Measurements from ENCODE around the gene PLPP3.

The PLPP3 gene

DNA sequence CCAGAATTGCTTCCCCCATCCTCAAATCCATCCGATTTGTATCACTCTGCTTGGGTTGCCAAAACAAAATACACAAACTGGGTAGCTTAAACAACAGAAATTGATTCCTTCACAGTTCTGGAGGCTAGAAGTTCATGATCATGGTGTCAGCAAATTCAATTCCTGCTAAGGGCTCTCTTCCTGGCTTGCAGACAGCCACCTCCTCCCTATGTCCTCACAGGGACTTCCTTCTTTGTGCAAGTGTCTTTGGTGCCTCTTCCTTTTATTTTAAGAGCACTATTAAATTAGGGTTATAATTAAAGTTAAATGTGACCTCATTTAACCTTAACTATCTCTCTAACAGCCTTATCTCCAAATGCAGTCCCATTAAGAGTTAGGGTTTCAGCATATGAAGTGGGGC is 112.8 kb downstream of the PLPP3 start:
- Histone ChIP-seq H2BK120ac (ENCODE audit: low read depth, low read length) (no peak overlapping the region), H3K27ac (ENCODE audit: low read depth, low read length) (no peak overlapping the region), H4K8ac (ENCODE audit: low read depth, low read length) (no peak overlapping the region), H3K27me3 (ENCODE audit: insufficient read depth, low read length, poor library complexity) (no peaks in the 10 kb centered on the region), H3K4me1 (ENCODE audit: control insufficient read depth, low read depth, low read length) (no peaks in the 10 kb centered on the region), H3K9ac (ENCODE audit: low read length) (no peak overlapping the region), H4K5ac (ENCODE audit: low read length) (no peak overlapping the region), H2BK5ac (ENCODE audit: low read length) (no peak overlapping the region), H2AK5ac (ENCODE audit: low read length) (no peak overlapping the region), H3K4me3 (ENCODE audit: low read length) (no peak overlapping the region), H3K23ac (ENCODE audit: low read length) (no peak overlapping the region), H3K4me2 (ENCODE audit: low read length) (no peak overlapping the region), H3K18ac (ENCODE audit: low read length) (no peak overlapping the region), H3K36me3 (ENCODE audit: control insufficient read depth, insufficient read depth, low read length) (no peaks in the 10 kb centered on the region), H3K79me1 (ENCODE audit: low read length) (no peaks in the 10 kb centered on the region), H3K4ac (ENCODE audit: low read depth, low read length) (no peak overlapping the region), H2BK15ac (replicated peaks; ENCODE audit: low read depth) (no peak overlapping the region), H3K56ac (ENCODE audit: low read length) (no peak overlapping the region), H3K79me2 (ENCODE audit: control insufficient read depth, insufficient read depth, low read length) (no peaks in the 10 kb centered on the region)
- WGBS (ENCODE audit: extremely low coverage, insufficient coverage, low lambda C conversion rate) = no CpG with 5 or more reads among the region's 1 CpG
- no peak for DNase-seq

DNA sequence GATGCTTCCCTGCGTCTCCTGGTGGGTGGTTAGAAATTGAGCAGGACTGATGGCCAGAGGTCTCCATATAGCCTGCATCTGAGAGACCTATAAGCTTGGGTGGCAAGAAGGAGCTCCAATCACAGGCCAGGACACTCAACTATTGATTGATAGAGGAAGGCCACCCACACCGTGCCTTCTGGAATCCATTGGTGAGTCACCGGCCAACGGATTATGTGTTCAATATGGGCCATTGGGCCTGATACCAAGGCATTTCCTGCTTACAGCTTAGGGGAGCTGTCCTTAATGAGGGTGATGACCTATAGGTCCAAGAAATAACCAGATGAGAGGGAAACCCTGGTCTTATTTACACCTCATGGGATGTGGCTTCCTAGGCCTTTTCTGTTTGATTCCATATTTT is 115.1 kb downstream of the PLPP3 start:
- Histone ChIP-seq H3K23ac (ENCODE audit: low read length) (no peak overlapping the region), H2BK15ac (replicated peaks; ENCODE audit: low read depth) (no peak overlapping the region), H3K18ac (ENCODE audit: low read length) (no peak overlapping the region), H3K79me2 (ENCODE audit: control insufficient read depth, insufficient read depth, low read length) (no peaks in the 10 kb centered on the region), H4K8ac (ENCODE audit: low read depth, low read length) (no peak overlapping the region), H4K5ac (ENCODE audit: low read length) (no peak overlapping the region), H3K4me1 (ENCODE audit: control insufficient read depth, low read depth, low read length) (no peaks in the 10 kb centered on the region), H2BK5ac (ENCODE audit: low read length) (no peak overlapping the region), H3K4me2 (ENCODE audit: low read length) (no peak overlapping the region), H2BK120ac (ENCODE audit: low read depth, low read length) (no peak overlapping the region), H3K56ac (ENCODE audit: low read length) (no peak overlapping the region), H3K4me3 (ENCODE audit: low read length) (no peak overlapping the region), H3K36me3 (ENCODE audit: control insufficient read depth, insufficient read depth, low read length) (no peaks in the 10 kb centered on the region), H2AK5ac (ENCODE audit: low read length) (no peak overlapping the region), H3K4ac (ENCODE audit: low read depth, low read length) (no peak overlapping the region), H3K27me3 (ENCODE audit: insufficient read depth, low read length, poor library complexity) (no peaks in the 10 kb centered on the region), H3K79me1 (ENCODE audit: low read length) (no peaks in the 10 kb centered on the region), H3K27ac (ENCODE audit: low read depth, low read length) (no peak overlapping the region), H3K9ac (ENCODE audit: low read length) (no peak overlapping the region)
- no CpG with 5 or more reads among the region's 4 CpGs for WGBS (ENCODE audit: extremely low coverage, insufficient coverage, low lambda C conversion rate)
- DNase-seq = no peak

DNA sequence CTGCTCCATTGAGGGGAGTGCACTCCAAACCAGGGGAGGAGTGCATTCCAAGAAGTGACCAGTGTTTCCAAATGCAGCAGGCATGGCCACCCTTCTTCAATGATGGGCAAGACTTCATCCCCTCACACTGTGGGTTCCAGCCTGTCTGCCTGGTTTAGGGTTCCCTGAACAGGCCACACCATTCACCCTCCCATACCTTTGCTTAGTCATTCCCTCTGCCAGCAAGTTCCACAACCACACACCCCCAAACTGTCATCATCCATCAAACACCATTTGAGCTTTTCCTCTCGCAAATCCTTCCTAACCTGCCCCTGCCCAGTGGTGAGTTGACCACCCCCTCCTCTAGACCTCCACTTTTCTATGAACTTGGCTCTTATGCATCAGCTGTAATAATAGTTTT is 116.0 kb downstream of the PLPP3 start:
- Histone ChIP-seq H4K8ac (ENCODE audit: low read depth, low read length) (no peak overlapping the region), H3K4me1 (ENCODE audit: control insufficient read depth, low read depth, low read length) (no peaks in the 10 kb centered on the region), H3K4me2 (ENCODE audit: low read length) (no peak overlapping the region), H3K4me3 (ENCODE audit: low read length) (no peak overlapping the region), H3K36me3 (ENCODE audit: control insufficient read depth, insufficient read depth, low read length) (no peaks in the 10 kb centered on the region), H3K79me2 (ENCODE audit: control insufficient read depth, insufficient read depth, low read length) (no peaks in the 10 kb centered on the region), H3K18ac (ENCODE audit: low read length) (no peak overlapping the region), H2AK5ac (ENCODE audit: low read length) (no peak overlapping the region), H4K5ac (ENCODE audit: low read length) (no peak overlapping the region), H2BK5ac (ENCODE audit: low read length) (no peak overlapping the region), H2BK15ac (replicated peaks; ENCODE audit: low read depth) (no peak overlapping the region), H3K27me3 (ENCODE audit: insufficient read depth, low read length, poor library complexity) (no peaks in the 10 kb centered on the region), H3K27ac (ENCODE audit: low read depth, low read length) (no peak overlapping the region), H2BK120ac (ENCODE audit: low read depth, low read length) (no peak overlapping the region), H3K79me1 (ENCODE audit: low read length) (no peaks in the 10 kb centered on the region), H3K56ac (ENCODE audit: low read length) (no peak overlapping the region), H3K4ac (ENCODE audit: low read depth, low read length) (no peak overlapping the region), H3K23ac (ENCODE audit: low read length) (no peak overlapping the region), H3K9ac (ENCODE audit: low read length) (no peak overlapping the region)
- WGBS (ENCODE audit: extremely low coverage, insufficient coverage, low lambda C conversion rate) = no CpG with 5 or more reads among the region's 1 CpG
- no peak for DNase-seq

DNA sequence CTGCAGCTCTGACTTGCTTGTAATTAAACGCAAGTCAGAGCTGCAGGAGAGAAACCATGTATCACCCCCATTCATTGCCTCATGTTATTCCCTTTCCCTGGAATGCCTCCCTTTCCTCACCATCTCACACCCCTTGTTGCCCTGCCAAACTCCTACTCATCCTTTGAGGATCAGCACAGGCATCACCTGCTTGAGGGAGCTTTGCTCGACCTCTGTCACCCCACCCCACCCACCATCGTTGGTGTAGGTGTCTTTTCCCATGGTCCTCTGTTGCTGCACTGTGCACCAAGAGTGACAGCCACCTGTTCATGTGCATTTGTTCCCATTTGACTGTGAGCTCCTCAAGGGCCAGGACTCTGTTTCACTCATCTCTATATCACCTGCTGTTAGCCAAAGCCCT is 117.2 kb downstream of the PLPP3 start:
- H3K4me2 ChIP-seq (ENCODE audit: low read length) = no peak overlapping the region
- H4K8ac ChIP-seq (ENCODE audit: low read depth, low read length) = no peak overlapping the region
- no peak overlapping the region for H4K5ac ChIP-seq (ENCODE audit: low read length)
- no peak overlapping the region for H3K18ac ChIP-seq (ENCODE audit: low read length)
- H3K27ac ChIP-seq (ENCODE audit: low read depth, low read length) = no peak overlapping the region
- H3K9ac ChIP-seq (ENCODE audit: low read length) = no peak overlapping the region
- H3K79me1 ChIP-seq (ENCODE audit: low read length) = no peaks in the 10 kb centered on the region
- no peak overlapping the region for H3K4ac ChIP-seq (ENCODE audit: low read depth, low read length)
- no peaks in the 10 kb centered on the region for H3K36me3 ChIP-seq (ENCODE audit: control insufficient read depth, insufficient read depth, low read length)
- no peak for DNase-seq
- H2AK5ac ChIP-seq (ENCODE audit: low read length) = no peak overlapping the region
- no peak overlapping the region for H3K56ac ChIP-seq (ENCODE audit: low read length)
- WGBS (ENCODE audit: extremely low coverage, insufficient coverage, low lambda C conversion rate) = no CpG with 5 or more reads among the region's 3 CpGs
- no peak overlapping the region for H2BK15ac ChIP-seq (replicated peaks; ENCODE audit: low read depth)
- no peak overlapping the region for H3K4me3 ChIP-seq (ENCODE audit: low read length)
- no peak overlapping the region for H3K23ac ChIP-seq (ENCODE audit: low read length)
- no peaks in the 10 kb centered on the region for H3K27me3 ChIP-seq (ENCODE audit: insufficient read depth, low read length, poor library complexity)
- no peak overlapping the region for H2BK5ac ChIP-seq (ENCODE audit: low read length)
- H3K79me2 ChIP-seq (ENCODE audit: control insufficient read depth, insufficient read depth, low read length) = no peaks in the 10 kb centered on the region
- H3K4me1 ChIP-seq (ENCODE audit: control insufficient read depth, low read depth, low read length) = no peaks in the 10 kb centered on the region
- no peak overlapping the region for H2BK120ac ChIP-seq (ENCODE audit: low read depth, low read length)

DNA sequence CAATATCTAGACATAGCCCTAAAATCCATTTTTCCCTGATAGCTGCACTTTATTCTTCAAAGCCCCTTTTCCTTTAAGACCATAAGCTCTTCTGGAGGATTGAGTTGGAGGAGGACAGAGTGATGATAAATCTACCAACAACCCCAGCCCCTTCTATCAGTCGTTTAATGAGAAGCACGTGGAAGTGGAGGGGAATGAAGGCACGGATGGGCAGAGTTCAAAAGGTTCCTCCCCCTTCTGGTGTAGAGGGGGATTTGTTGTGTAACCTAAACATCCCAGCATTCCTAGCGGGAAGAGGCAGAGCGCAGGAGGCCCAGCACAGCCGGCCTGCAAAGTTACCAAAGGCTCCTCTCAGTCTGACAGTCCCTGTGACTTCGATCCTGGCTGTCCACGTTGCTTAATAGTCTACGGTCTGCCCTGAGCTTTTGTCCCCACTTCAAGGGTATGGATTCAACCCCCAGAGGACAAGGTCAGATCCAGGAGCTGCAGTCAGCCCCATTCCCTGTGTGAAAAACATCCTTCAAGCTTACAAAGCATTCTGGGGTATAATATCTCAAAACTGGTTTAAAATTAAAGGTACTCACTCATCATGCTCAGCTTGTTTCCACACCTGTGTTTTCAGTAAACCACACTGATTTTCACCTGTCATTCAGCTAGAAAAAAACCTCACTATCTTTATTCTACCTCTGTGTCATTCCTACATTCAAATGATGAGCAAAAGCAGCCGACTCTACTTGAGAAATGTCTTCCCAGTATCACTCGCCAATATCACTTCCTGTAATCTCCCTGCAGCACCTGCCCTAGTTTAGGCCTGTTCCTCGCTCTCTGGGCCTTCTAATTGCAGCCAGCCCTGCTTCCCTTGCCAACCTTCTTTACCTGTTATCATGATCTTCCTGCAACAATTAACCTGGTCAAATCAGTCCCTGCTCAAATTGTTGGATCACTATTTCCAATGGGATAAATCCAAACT is 117.9 kb downstream of the PLPP3 start:
- DNase-seq = peak; percentile 68
- Histone ChIP-seq H3K4me3 (ENCODE audit: low read length) (no peak overlapping the region), H3K4ac (ENCODE audit: low read depth, low read length) (no peak overlapping the region), H2BK120ac (ENCODE audit: low read depth, low read length) (no peak overlapping the region), H3K79me2 (ENCODE audit: control insufficient read depth, insufficient read depth, low read length) (no peaks in the 10 kb centered on the region), H3K56ac (ENCODE audit: low read length) (no peak overlapping the region), H2BK5ac (ENCODE audit: low read length) (no peak overlapping the region), H2AK5ac (ENCODE audit: low read length) (no peak overlapping the region), H3K36me3 (ENCODE audit: control insufficient read depth, insufficient read depth, low read length) (no peaks in the 10 kb centered on the region), H4K5ac (ENCODE audit: low read length) (no peak overlapping the region), H4K8ac (ENCODE audit: low read depth, low read length) (no peak overlapping the region), H3K79me1 (ENCODE audit: low read length) (no peaks in the 10 kb centered on the region), H3K27me3 (ENCODE audit: insufficient read depth, low read length, poor library complexity) (no peaks in the 10 kb centered on the region), H3K4me2 (ENCODE audit: low read length) (no peak overlapping the region), H2BK15ac (replicated peaks; ENCODE audit: low read depth) (no peak overlapping the region), H3K9ac (ENCODE audit: low read length) (no peak overlapping the region), H3K27ac (ENCODE audit: low read depth, low read length) (no peak overlapping the region), H3K18ac (ENCODE audit: low read length) (no peak overlapping the region), H3K23ac (ENCODE audit: low read length) (no peak overlapping the region), H3K4me1 (ENCODE audit: control insufficient read depth, low read depth, low read length) (no peaks in the 10 kb centered on the region)
- no CpG with 5 or more reads among the region's 12 CpGs for WGBS (ENCODE audit: extremely low coverage, insufficient coverage, low lambda C conversion rate)

DNA sequence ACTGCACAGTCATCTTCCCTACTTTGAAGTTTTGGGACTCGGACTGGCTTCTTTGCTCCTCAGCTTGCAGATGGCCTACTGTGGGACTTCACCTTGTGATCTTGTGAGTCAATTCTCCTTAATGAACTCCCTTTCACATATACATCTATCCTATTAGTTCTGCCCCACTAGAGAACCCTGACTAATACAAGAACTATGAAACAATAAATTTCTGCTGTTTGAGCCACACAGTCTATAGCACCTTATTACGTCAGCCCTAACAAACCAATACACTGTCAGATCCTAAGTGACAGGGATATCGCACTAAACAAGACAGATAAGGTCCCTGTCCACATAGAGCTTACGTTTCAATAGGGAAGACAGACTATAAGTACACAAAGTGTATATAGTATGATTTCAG is 120.1 kb downstream of the PLPP3 start:
- Histone ChIP-seq H3K27ac (ENCODE audit: low read depth, low read length) (no peak overlapping the region), H3K18ac (ENCODE audit: low read length) (no peak overlapping the region), H3K4me3 (ENCODE audit: low read length) (no peak overlapping the region), H3K4me2 (ENCODE audit: low read length) (no peak overlapping the region), H3K4ac (ENCODE audit: low read depth, low read length) (no peak overlapping the region), H2BK15ac (replicated peaks; ENCODE audit: low read depth) (no peak overlapping the region), H3K23ac (ENCODE audit: low read length) (no peak overlapping the region), H4K5ac (ENCODE audit: low read length) (no peak overlapping the region), H3K9ac (ENCODE audit: low read length) (no peak overlapping the region), H4K8ac (ENCODE audit: low read depth, low read length) (no peak overlapping the region), H3K56ac (ENCODE audit: low read length) (no peak overlapping the region), H3K27me3 (ENCODE audit: insufficient read depth, low read length, poor library complexity) (no peaks in the 10 kb centered on the region), H2BK120ac (ENCODE audit: low read depth, low read length) (no peak overlapping the region), H2AK5ac (ENCODE audit: low read length) (no peak overlapping the region), H3K79me1 (ENCODE audit: low read length) (no peaks in the 10 kb centered on the region), H2BK5ac (ENCODE audit: low read length) (no peak overlapping the region), H3K36me3 (ENCODE audit: control insufficient read depth, insufficient read depth, low read length) (no peaks in the 10 kb centered on the region), H3K79me2 (ENCODE audit: control insufficient read depth, insufficient read depth, low read length) (no peaks in the 10 kb centered on the region), H3K4me1 (ENCODE audit: control insufficient read depth, low read depth, low read length) (no peaks in the 10 kb centered on the region)
- no peak for DNase-seq
- no CpG with 5 or more reads among the region's 4 CpGs for WGBS (ENCODE audit: extremely low coverage, insufficient coverage, low lambda C conversion rate)

Data from mesendoderm (in vitro differentiated cells).